IPS-NIHi7 (cell line): ENCODE measurements around the gene C1orf50.
"Not testable (repeated sequence)": the region's sequence is repeated elsewhere in the genome, so short reads cannot be mapped to it uniquely, and the experiment has no call there.

Experiments used
- DNase-seq: peaks from one replicate; pipeline ENCODE4 v3.0.0; 2012; ENCODE audit warnings: mixed read lengths; ENCODE audit errors: extremely low spot score

C1orf50 gene

DNA sequence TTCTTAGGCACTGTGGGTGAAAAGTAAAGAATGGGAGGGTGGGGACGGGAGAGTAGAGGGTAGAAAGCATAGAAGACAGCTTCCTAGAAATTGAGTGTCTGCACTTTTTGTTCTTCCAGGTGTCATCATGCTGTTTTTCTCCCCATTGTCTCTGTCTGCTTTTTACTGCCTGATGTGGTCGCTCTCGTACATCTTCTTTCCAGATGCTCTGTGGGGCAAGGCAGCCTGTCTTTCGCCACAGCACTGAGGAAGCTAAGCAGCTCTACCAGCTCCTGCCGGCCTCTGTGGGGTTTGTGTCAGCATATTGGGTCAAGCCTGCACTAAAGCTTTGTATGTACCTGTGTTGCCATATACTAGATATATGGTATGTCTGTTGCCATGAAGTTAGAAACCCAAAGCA, 30.9 kb downstream of the C1orf50 start:
- no peak for DNase-seq

DNA sequence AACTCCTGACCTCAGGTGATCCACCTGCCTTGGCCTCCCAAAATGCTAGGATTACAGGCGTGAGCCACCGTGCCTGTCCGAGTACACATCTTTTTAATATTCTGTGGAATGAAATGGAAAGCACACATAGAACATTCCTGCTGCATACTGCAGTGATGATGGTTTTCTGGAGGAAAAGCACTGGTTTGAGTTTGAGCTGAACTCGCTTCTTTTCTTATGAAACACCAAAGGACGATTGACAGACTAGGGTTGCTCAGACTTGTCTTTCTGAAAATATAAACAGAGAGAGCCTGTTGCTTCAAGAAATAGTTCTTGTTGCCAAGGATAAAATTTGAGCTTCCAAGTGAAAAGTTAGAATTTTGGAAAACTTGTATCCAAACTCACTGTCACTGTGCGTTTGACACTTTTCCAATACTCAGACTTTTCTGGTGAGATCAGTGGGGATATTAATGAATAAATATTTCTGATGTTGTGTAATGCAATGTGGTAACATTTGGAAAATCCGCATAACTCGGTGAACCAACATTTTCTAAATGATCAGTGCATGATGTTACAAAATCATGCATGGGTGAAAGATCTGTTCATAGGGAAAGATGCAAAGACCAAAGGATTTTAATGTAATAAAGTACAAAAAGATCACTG, 34.9 kb downstream of the C1orf50 start:
- DNase-seq, result no peak

DNA sequence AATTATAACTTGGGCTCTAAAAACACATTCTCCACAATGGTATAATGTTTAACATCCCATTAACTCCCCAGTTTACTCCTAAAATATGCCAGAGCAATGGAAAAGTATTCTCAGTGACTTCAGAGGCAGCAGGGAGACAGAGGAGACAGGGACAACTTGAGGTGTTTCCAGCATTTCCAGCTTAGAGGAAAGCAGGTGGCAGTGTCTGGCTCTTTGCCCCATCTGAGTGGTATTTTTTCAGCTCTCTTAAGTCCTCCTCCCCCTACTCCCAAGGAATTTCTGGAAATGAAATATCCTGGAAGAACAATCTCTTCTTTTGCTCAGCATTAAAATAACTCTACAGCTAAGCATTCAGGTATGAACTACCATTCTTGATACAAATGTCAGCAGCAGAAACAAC, 39.1 kb downstream of the C1orf50 start:
- no peak for DNase-seq

DNA sequence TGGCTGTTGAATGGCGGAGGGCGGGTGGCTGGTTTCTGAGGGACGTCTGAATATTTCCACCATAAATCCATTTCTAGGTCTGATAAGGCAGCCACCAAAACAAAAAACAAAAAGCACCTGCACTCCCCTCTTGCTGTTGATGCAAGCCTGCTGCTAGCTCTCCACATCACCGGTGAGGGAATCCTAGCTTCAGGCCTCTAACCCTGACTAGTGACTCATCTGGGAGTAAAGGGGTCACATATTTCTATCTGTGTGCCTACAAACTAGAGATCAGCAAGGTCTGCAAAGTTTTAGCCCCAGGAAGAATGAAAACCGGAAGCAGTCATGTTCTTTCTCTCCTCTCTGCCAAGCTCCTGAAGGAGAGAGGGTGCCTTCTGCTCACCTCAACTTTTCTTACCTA, 39.5 kb downstream of the C1orf50 start:
- no peak for DNase-seq

DNA sequence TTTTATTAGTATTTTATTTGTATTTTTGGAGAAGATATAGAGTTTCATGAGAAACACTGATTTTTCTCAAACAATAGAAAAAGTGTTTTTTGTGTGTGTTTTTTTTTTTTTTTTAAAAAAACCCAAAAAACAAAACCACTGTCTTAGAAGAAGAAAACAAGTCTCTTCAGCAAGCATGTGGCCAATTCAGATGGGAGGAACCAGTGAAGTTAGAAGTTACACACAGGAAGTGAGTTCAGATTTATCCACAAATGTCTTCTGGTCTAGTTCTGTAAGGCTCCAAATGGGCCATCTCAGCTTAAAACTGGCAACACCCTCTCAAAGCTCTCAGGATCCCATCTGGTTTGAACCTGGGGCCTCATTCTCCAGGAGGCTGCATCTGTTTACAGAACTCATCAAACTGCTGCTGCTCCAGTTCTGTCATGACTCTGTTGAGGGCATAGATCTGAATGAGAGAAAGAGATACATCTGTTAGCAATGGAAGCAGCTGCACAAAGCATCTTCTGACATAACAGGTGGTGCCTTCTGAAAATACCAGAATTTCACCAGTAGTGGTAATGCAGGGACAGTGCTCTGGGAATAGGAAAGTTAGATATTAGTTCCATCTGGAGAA, 40.1 kb downstream of the C1orf50 start:
- DNase-seq, result no peak

DNA sequence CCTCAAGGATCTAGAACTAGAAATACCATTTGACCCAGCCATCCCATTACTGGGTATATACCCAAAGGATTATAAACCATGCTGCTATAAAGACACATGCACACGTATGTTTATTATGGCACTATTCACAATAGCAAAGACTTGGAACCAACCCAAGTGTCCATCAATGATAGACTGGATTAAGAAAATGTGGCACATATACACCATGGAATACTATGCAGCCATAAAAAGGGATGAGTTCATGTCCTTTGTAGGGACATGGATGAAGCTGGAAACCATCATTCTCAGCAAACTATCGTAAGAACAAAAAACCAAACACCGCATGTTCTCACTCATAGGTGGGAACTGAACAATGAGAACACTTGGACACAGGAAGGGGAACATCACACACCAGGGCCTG, 47.8 kb downstream of the C1orf50 start:
- not testable (repeated sequence) for DNase-seq

DNA sequence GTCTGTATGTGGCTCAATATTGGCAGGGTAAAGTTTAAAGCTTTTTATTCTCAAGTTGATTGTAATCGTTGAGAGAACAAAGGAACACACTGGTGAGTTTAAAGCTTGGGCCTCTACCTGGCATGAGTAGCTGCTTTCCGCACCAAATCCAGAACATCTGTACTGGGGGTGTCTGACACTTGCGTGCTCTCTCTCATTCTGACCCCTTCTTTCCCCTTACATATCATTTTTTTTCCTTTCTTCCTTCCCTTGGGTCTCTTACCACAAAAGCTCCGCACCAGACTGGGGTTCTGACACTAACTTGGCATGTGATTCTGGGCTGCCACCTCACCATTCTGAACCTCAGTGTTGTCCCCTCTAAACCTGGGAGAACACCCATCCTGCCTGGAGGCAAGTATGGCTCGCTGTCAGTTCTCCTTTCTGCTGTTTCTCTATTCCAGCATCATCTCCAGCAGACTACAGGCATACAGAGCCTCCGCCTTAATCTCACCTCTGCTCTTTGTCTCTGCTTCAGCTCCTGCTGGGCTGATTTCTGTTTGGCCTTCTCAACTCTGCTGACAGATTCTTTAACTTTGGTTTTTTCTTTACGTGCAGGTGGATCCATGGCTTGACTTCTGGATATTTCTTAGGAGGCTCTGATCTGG, 49.0 kb downstream of the C1orf50 start:
- no peak for DNase-seq

DNA sequence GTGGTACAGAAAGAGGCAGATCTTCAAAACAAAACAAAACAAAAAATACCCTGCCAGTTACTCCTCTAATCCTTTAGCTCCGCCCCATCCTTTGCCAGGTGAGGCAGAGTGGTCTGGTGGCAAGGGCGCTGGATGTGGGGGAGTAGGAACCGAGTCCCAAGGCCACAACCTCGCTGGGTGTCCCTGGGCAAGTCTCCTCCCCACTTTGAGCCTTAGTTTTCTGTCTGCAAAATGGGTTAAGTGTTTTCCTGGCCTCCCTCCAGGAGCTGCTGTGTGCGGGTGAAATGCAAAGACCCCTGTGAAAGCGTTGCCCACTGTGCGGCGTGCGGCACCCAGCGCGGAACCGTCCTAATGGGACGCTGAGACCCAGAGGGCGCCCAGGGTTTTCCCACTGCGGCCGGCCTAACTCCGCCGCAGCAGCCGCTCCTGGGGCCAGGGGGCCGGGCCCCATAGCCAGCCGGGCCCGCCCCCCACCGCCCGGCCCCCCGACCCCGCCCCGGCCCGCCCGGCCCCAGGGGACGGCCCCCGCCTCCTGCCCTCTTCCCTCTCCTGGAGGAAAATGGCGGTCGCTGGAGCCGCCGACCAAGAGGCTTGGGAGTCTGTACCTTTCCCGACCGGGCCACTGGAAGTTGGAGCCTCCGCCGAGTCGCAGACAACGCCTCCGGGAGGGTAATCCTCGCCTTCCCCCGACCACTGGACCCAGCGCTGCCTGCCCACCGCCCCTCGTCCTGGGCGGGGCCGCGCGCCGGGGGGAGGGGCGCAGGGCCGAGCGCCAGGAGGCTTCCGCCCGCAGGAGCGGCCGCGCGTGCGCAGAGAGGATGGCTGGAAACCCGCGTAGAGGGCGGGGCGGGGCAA, 49.8 kb downstream of the C1orf50 start, which contains the start of the genes ERMAP and SVBP:
Gene ERMAP, plus strand, starts transcription at position 538 of the 855 bp plus-strand sequence. CDS start 13,327 bp downstream, outside the sequence.
Gene SVBP, minus strand, starts transcription at position 813 of the 855 bp plus-strand sequence. CDS start 853 bp downstream, outside the sequence.
- peak; percentile 98 for DNase-seq

DNA sequence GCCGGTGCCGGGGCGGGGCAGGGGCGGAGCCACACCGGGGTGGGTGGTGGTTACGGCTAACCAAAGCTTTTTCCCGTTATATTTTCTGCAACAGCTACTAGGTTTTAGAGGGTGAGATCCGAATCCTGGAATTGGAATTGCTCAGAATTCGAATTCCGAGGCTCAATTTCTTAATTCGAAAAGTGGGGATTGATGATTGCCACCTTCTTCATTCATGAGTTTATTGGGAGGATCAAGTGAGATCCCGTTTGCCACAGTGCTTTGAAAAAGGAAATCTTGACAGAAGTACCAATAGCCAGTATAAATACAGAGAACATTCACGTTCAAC, 50.4 kb downstream of the C1orf50 start:
- no peak for DNase-seq

DNA sequence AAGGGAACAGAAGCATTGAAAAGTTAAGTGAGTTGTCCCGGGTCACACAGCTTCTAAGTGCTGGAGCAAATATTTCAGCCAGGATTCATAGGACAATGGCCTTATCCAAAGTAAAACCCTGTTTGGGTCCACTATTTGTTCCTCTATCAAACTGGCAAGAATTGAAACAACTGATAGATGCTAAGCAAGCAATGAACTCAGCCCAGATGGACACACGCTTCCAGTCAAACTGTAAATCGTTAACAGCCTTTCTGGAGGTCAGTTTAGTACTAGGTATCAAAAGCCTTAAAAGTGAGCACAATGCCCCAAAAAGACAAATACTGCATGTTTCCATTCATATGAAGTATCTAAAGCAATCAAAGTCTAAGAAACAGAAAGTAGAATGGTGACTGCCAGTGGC, 50.9 kb downstream of the C1orf50 start:
- DNase-seq, result no peak

DNA sequence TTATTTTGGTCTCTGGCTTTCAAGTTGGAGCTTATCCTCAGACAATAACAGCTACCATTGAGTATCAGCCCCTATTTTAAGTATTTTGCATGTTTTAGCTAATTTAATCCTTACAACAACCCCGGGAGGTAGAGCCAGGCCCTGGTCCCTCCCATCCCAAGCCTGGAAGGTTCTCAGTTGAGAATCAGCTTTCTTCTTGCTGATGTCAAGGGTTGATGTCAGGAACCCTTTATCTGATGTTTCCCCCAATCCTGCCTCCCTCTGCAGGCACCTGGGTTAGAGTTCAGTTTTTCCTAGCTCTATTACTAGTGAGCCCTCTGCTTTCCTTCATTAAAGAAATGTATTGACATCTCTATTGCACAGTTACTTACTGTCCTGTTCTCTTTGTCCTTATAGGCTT, 53.8 kb downstream of the C1orf50 start:
- DNase-seq, result no peak

DNA sequence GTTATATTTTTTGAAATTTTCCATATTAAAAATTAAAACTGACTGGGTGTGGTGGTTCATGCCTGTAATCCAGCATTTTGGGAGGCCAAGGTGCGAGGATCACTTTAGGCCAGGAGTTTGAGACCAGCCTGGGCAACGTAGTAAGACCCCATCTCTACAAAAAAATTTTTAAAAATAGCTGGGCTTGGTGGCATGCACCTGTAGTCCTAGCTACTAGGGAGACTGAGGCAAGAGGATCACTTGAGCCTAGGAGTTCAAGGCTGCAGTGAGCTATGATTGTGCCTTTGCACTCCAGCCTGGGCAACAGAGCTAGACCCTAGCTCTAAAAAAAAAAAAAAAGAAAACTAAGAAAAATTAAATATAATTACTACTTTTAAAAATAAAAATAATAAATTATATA, 54.6 kb downstream of the C1orf50 start:
- no peak for DNase-seq

DNA sequence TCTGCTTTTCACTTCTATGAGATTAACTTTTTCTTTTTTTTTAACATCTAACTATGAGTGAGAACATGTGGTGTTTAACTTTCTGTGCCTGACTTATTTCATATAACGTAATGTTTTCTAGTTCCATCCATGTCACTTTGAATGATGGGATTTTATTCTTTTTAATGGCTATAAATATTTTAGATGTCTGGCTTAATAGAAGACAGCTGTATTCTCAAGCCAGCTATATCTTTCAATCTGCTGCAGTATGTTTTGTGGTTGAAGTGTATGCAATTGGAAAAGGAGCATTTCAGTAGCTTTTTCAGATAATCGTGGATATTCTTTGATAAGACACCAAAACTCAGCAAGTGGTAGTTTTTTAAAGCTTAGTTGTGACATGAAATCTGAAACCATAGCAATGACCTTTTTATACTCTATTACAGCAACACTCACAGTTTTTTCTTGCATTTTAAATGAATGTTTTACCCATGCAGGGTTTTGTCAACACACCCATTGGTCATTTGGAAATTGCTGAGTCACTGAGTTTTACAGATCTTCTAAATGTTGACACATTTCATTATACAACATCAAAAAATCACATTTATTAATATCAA, 55.8 kb downstream of the C1orf50 start:
- no peak for DNase-seq

DNA sequence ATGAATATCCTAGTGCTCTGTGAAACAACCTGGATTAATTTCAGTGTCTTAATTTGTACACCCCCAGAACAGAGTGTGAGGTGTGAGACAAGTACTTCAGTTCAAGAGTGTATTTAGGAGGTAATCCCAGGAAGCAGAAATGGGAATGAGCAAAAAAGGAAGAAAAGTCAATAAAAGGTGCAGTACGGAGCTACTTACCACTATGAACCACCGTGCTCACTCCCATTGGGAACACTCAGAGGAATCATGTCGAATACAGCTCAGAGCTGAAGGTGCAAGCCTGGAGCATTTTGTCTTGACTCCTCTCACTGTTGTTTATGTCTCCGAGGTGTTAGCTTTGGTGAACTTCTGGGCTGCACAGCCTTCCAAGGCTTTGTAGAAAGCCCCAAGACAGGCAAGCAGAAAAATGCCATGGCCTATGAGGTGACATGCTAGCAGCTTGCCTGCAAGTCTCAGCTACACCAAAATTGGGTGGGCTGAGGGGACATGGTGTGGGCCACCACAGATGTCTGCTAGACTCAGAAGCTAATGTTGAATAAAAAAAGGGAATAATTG, 57.5 kb downstream of the C1orf50 start:
- DNase-seq, result no peak

DNA sequence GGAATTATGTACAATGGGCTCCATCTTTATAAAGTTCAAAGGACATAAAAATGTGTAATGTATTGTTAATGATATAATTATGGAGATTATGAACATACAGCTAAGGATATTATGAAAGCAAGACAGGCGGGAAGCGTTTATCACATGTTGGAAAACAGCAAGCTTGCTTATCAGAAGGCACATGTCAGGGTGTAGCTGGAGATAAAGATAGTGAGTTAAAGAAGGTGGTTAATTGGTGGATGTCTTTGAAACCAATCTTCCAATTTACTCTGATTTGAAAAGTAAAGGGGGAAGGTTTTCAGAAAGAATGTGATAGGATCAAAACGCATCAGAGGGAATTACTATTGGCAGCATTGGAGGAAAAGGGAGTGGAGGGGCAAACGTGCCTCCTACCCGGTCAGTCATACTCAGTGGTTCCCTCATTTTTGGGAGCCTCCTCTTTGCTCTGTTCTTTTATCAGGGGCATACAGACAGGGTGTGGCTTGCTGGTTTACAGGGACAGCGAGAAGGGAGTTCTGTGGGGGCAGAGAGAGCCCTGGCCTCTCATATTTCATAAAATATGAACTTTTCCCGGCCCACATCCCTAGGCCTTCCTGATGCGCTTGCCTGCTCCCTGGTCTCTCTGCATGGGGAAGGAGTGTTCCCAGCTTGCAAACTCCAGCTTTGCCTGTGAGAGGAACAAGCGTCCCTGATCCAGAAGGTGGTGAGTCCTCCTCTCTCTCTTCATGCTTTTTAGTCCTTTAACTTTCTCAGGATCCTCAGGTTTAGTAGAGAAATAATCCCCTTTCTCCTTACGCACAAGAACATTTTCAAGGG, 58.2 kb downstream of the C1orf50 start:
- DNase-seq, result no peak
